ENCODE measurements around the gene TNPO1. TPM values are rescaled to one million over a fixed set of nuclear protein-coding genes. Genes with fewer than 3 reads are reported as not detected.

Gene TNPO1
- total RNA-seq, 1 donor from 2014 or later = 172 TPM

GRCh38 chr5:72951671-72952468 is 135.4 kb downstream of the TNPO1 start:
- Mint-ChIP-seq H3K9me3 (no peaks in the 10 kb centered on the region), H3K27me3 (ENCODE audit: low read depth) (peaks cover 4% of the 10 kb centered on the region), H3K27ac (ENCODE audit: unreplicated experiment) (no peak overlapping the region), H3K4me3 (peak overlapping the region; percentile 47), H3K36me3 (ENCODE audit: low read depth) (no peaks in the 10 kb centered on the region), H3K4me1 (peaks cover 21% of the 10 kb centered on the region)
- no peak for DNase-seq (ENCODE audit: low read depth, low spot score)
- TF ChIP-seq CTCF (conservative IDR thresholded peaks at IDR 0.05) = no peak

- TF ChIP-seq CTCF (conservative IDR thresholded peaks at IDR 0.05) = no peak
- no peaks in the 10 kb centered on the region for H3K9me3 Mint-ChIP-seq
- H3K4me1 Mint-ChIP-seq = peaks cover 34% of the 10 kb centered on the region
- H3K27ac Mint-ChIP-seq (ENCODE audit: unreplicated experiment) = no peak overlapping the region
- DNase-seq (ENCODE audit: low read depth, low spot score) = no peak
- peak overlapping the region; percentile 95 for H3K4me3 Mint-ChIP-seq
- no peaks in the 10 kb centered on the region for H3K36me3 Mint-ChIP-seq (ENCODE audit: low read depth)
- peaks cover 4% of the 10 kb centered on the region for H3K27me3 Mint-ChIP-seq (ENCODE audit: low read depth)
Observed at GRCh38 chr5:72954389-72954788, 137.9 kb downstream of the TNPO1 start.

- Mint-ChIP-seq H3K27me3 (ENCODE audit: low read depth) (peaks cover 4% of the 10 kb centered on the region), H3K36me3 (ENCODE audit: low read depth) (no peaks in the 10 kb centered on the region), H3K27ac (ENCODE audit: unreplicated experiment) (peak overlapping the region; percentile 97), H3K9me3 (no peaks in the 10 kb centered on the region), H3K4me1 (peaks cover 34% of the 10 kb centered on the region), H3K4me3 (peak overlapping the region; percentile 95)
- DNase-seq (ENCODE audit: low read depth, low spot score) = no peak
- TF ChIP-seq CTCF (conservative IDR thresholded peaks at IDR 0.05) = no peak
Observed at GRCh38 chr5:72955143-72955767, 138.8 kb downstream of the TNPO1 start.

GRCh38 chr5:72955768-72956323 is 139.4 kb downstream of the TNPO1 start, which contains the start of gene FCHO2:
Gene FCHO2 (plus strand): TSS chr5:72956041. CDS start chr5:72956097, 56 bp downstream.
- peak; percentile 99 for DNase-seq (ENCODE audit: low read depth, low spot score)
- H3K36me3 Mint-ChIP-seq (ENCODE audit: low read depth) = no peaks in the 10 kb centered on the region
- H3K27ac Mint-ChIP-seq (ENCODE audit: unreplicated experiment) = peak within 1 kb of the TSS; percentile 97
- peak; percentile 86 for TF ChIP-seq CTCF (conservative IDR thresholded peaks at IDR 0.05)
- H3K4me1 Mint-ChIP-seq = peaks cover 34% of the 10 kb centered on the region
- no peaks in the 10 kb centered on the region for H3K9me3 Mint-ChIP-seq
- H3K27me3 Mint-ChIP-seq (ENCODE audit: low read depth) = peaks cover 4% of the 10 kb centered on the region
- peak within 1 kb of the TSS; percentile 95 for H3K4me3 Mint-ChIP-seq

GRCh38 chr5:72956324-72957140 is 140.1 kb downstream of the TNPO1 start:
- Mint-ChIP-seq H3K4me3 (peak overlapping the region; percentile 95), H3K4me1 (peaks cover 34% of the 10 kb centered on the region), H3K9me3 (no peaks in the 10 kb centered on the region), H3K27me3 (ENCODE audit: low read depth) (peaks cover 4% of the 10 kb centered on the region), H3K27ac (ENCODE audit: unreplicated experiment) (peak overlapping the region; percentile 97), H3K36me3 (ENCODE audit: low read depth) (no peaks in the 10 kb centered on the region)
- DNase-seq (ENCODE audit: low read depth, low spot score) = peak; percentile 38
- TF ChIP-seq CTCF (conservative IDR thresholded peaks at IDR 0.05) = no peak

Data from neural crest cell (in vitro differentiated cells).